LNCAP (cell line): ENCODE measurements around the gene DUSP28.

Experiments used
- TF ChIP-seq, protein P1 (sequence below): fragments of 450-650 bp; IDR thresholded peaks from 2 replicates; pipeline ENCODE4 v1.5.1; 2017; ENCODE audit warnings: mild to moderate bottlenecking

The DUSP28 gene, protein sequence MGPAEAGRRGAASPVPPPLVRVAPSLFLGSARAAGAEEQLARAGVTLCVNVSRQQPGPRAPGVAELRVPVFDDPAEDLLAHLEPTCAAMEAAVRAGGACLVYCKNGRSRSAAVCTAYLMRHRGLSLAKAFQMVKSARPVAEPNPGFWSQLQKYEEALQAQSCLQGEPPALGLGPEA

GRCh38 chr2:240560084-240560479 is at the start of gene DUSP28:
Gene DUSP28 (plus strand): TSS chr2:240560357. CDS start chr2:240560685, 328 bp downstream.
- TF ChIP-seq, protein P1, sequence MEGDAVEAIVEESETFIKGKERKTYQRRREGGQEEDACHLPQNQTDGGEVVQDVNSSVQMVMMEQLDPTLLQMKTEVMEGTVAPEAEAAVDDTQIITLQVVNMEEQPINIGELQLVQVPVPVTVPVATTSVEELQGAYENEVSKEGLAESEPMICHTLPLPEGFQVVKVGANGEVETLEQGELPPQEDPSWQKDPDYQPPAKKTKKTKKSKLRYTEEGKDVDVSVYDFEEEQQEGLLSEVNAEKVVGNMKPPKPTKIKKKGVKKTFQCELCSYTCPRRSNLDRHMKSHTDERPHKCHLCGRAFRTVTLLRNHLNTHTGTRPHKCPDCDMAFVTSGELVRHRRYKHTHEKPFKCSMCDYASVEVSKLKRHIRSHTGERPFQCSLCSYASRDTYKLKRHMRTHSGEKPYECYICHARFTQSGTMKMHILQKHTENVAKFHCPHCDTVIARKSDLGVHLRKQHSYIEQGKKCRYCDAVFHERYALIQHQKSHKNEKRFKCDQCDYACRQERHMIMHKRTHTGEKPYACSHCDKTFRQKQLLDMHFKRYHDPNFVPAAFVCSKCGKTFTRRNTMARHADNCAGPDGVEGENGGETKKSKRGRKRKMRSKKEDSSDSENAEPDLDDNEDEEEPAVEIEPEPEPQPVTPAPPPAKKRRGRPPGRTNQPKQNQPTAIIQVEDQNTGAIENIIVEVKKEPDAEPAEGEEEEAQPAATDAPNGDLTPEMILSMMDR = no peak

- TF ChIP-seq, protein P1 = no peak
Measured at GRCh38 chr2:240510513-240511210, 49.5 kb upstream of the DUSP28 start.

- TF ChIP-seq, protein P1 = no peak
Measured at GRCh38 chr2:240511351-240512108, 48.6 kb upstream of the DUSP28 start.

- TF ChIP-seq, protein P1 = no peak
Measured at GRCh38 chr2:240512109-240512485, 48.1 kb upstream of the DUSP28 start.

DNA sequence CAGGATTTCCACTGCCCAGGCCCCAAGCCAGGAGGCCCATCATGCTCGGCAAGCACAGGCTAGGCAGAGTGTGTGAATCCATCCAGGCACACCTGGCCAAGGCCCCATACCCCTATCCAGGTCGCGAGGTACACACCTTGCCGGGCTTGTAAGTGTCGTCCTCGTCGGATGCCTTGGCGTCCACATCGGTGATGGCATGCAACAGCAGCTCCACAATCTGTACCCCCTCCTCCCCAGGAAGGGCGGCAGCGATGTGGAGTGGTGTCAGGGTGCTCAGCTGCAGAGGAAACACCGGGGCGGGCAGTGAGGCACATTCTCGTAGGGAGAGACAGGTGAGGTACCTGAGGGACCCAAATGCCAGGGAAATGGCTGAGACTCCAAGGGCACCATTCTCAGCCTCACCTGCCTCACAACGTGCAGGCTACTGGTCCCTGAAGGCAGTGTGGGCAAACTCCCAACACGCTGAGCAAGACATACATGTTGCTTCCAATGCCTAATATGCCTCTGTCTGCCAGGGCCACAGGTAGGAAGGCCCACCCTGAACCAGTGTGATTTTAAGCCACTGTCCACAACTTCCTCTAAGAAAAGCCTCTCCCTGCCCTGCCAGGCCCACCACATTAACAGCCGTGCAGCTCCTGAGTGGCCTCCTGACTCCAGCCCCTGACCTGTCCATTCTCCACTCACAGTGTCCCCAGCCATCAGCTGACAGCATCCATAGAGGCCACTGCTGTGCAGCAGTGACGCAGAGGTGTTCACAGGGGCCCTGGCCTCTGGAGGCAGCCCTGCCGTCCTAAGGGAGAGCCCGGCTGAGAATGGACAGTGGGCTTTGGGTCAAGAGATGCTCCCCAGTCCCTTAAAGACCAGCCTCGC is 47.3 kb upstream of the DUSP28 start:
- TF ChIP-seq, protein P1 = no peak

- TF ChIP-seq, protein P1 = peak; percentile 76
Measured at GRCh38 chr2:240513549-240514287, 46.4 kb upstream of the DUSP28 start.
